Measurements from ENCODE around the gene TMEM245. TPM values are rescaled to one million over a fixed set of nuclear protein-coding genes. Genes with fewer than 3 reads are reported as not detected.
A peak's percentile ranks its signal among the peaks of the same experiment; 100 is the strongest.
"Not testable (repeated sequence)": the region's sequence is repeated elsewhere in the genome, so short reads cannot be mapped to it uniquely, and the experiment has no call there.

TMEM245 gene
- total RNA-seq, 1 experiment from 2014 or later, result 37.9 TPM

DNA sequence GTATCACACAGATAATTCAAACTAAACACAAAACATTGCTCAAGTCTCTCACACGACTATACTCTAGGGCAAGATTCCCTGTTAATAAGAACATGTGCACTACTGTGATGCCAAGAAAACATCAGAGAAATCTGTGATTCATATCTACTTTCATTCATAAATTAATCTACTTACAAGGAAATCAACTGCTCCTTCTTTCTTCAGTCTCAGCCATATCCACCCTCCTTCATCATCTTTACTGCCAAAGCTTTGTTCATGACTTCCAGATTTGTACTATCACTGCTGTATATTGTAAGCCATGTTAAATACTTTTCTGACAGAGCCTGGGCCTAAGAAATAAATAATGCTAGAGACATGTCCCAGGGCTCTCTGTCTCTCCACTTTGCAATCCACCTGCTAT, 141.5 kb downstream of the TMEM245 start:
- Histone ChIP-seq H4K20me1 (ENCODE audit: insufficient read depth, low read depth, low read length) (no peaks in the 10 kb centered on the region), H3K27ac (ENCODE audit: low read length) (no peak overlapping the region), H3K27me3 (ENCODE audit: low read length) (no peaks in the 10 kb centered on the region), H2AFZ (ENCODE audit: low read length) (no peak overlapping the region), H3K79me2 (ENCODE audit: low read length) (peaks cover 7% of the 10 kb centered on the region; the same call in 1 of the 2 replicates), H3K9ac (ENCODE audit: low read length) (no peak overlapping the region), H3K9me2 (replicated peaks; ENCODE audit: insufficient read depth, low read length) (no peaks in the 10 kb centered on the region), H3K4me2 (ENCODE audit: low read depth, low read length, poor library complexity, severe bottlenecking) (no peak overlapping the region), H3K4me3 (ENCODE audit: low read length) (no peak overlapping the region), H3K9me3 (ENCODE audit: low read length) (no peaks in the 10 kb centered on the region), H3K4me1 (ENCODE audit: low read length) (no peaks in the 10 kb centered on the region), H3K36me3 (ENCODE audit: insufficient read depth, low read length) (peaks cover 48% of the 10 kb centered on the region)
- DNase-seq, result no peak

DNA sequence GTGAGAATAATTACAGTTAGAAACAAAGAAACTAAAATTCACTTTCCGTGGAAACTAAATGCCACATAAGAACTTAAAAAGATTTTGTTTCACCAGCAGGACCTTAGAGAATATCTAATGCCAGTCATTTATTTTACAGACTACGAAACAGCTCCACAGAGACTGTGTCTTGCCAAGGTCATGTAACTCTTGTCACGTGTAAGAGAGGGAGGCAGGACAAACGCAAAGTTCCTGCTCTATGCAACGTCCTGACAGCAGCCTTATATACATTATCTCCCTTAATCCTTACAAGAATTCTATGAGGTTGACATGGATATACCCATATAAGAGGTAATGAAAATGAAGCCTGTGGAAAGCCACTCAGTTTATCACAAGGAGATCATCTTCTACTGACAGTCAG, 145.9 kb downstream of the TMEM245 start:
- Histone ChIP-seq H3K27ac (ENCODE audit: low read length) (no peak overlapping the region), H3K4me2 (ENCODE audit: low read depth, low read length, poor library complexity, severe bottlenecking) (no peak overlapping the region), H4K20me1 (ENCODE audit: insufficient read depth, low read depth, low read length) (no peaks in the 10 kb centered on the region), H3K36me3 (ENCODE audit: insufficient read depth, low read length) (peaks cover 43% of the 10 kb centered on the region), H3K4me1 (ENCODE audit: low read length) (no peaks in the 10 kb centered on the region), H2AFZ (ENCODE audit: low read length) (no peak overlapping the region), H3K4me3 (ENCODE audit: low read length) (no peak overlapping the region), H3K9ac (ENCODE audit: low read length) (no peak overlapping the region), H3K79me2 (ENCODE audit: low read length) (peaks cover 4% of the 10 kb centered on the region; the same call in 1 of the 2 replicates), H3K27me3 (ENCODE audit: low read length) (no peaks in the 10 kb centered on the region), H3K9me3 (ENCODE audit: low read length) (no peaks in the 10 kb centered on the region), H3K9me2 (replicated peaks; ENCODE audit: insufficient read depth, low read length) (no peaks in the 10 kb centered on the region)
- DNase-seq, result no peak

DNA sequence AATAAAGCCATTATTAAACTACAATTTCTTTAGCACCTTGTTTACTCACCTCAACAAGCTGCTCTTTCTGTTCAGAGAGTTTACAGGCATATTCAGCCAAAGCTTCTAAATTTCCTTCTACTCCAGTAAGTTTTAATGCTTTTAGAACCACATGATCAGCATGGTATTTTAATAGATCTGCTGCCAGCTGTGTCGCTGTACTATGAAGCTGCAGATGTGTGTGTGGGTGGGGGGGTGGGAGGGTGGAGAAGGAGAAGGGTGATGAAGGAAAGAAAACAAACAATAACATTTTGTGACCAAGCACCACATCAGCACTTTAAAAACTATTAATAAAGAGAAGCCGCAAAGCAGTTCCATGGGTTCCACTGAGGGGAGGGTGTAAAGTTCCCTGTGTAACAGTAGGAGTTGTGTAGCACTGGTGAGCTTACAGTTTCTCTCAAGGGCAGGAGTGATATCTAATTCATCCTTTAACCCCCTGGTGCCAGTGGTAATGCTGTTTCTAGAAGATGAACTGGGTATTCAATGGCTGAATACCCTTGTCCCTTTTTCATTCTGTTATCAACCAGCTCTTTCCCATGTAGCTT, 147.0 kb downstream of the TMEM245 start:
- H3K36me3 ChIP-seq (ENCODE audit: insufficient read depth, low read length), result peaks cover 31% of the 10 kb centered on the region

DNA sequence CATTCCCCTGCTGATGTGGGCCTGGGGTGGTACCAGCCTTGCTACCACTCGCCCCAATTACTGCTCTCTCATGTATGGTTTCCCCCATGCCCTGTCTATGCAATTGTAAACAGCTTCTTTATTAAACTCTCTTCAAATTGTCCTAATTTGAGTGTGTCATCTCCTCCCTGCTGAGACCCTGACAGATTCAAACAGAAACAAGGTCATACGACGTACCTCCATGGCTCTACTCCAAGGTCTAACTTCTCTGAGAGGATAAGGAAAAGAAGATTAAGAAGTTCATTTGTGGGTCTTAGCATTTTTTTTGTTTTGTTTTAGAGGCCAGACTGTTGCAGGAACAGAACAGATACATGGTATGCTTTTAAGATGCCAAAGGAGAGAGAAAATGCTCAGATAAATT, 147.6 kb downstream of the TMEM245 start:
- no peak overlapping the region for H3K9ac ChIP-seq (ENCODE audit: low read length)
- H3K4me3 ChIP-seq (ENCODE audit: low read length), result no peak overlapping the region

More for the DNA sequence above, 147.0 kb downstream of the TMEM245 start:
- Histone ChIP-seq H2AFZ (ENCODE audit: low read length) (no peak overlapping the region), H3K27me3 (ENCODE audit: low read length) (no peaks in the 10 kb centered on the region), H3K9ac (ENCODE audit: low read length) (no peak overlapping the region), H3K79me2 (ENCODE audit: low read length) (no peaks in the 10 kb centered on the region), H3K9me2 (replicated peaks; ENCODE audit: insufficient read depth, low read length) (no peaks in the 10 kb centered on the region), H3K9me3 (ENCODE audit: low read length) (no peaks in the 10 kb centered on the region), H3K27ac (ENCODE audit: low read length) (no peak overlapping the region), H3K4me3 (ENCODE audit: low read length) (no peak overlapping the region), H4K20me1 (ENCODE audit: insufficient read depth, low read depth, low read length) (no peaks in the 10 kb centered on the region), H3K4me1 (ENCODE audit: low read length) (no peaks in the 10 kb centered on the region), H3K4me2 (ENCODE audit: low read depth, low read length, poor library complexity, severe bottlenecking) (no peak overlapping the region)
- no peak for DNase-seq

DNA sequence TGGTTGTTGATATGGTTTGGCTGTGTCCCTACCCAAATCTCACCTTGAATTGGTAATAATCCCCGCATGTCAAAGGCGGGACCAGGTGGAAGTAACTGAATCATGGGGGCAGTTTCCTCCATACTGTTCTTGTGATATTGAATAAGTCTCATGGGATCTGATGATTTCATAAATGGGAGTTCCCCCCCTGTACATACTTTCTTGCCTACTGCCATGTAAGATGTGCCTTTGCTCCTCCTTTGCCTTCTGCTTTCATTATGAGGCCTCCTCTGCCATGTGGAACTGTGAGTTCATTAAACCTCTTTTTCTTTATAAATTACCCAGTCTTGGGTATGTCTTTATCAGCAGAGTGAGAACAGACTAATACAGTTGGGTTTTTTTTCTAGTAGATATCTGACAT, 148.4 kb downstream of the TMEM245 start:
- H2AFZ ChIP-seq (ENCODE audit: low read length); H3K4me2 ChIP-seq (ENCODE audit: low read depth, low read length, poor library complexity, severe bottlenecking); H3K27me3 ChIP-seq (ENCODE audit: low read length); H4K20me1 ChIP-seq (ENCODE audit: insufficient read depth, low read depth, low read length); H3K9me3 ChIP-seq (ENCODE audit: low read length); H3K4me1 ChIP-seq (ENCODE audit: low read length); H3K9me2 ChIP-seq (replicated peaks; ENCODE audit: insufficient read depth, low read length); H3K27ac ChIP-seq (ENCODE audit: low read length); H3K9ac ChIP-seq (ENCODE audit: low read length); DNase-seq; H3K79me2 ChIP-seq (ENCODE audit: low read length); H3K4me3 ChIP-seq (ENCODE audit: low read length): not testable (repeated sequence)
- H3K36me3 ChIP-seq (ENCODE audit: insufficient read depth, low read length), result peaks cover 24% of the 10 kb centered on the region

More for the DNA sequence above, 147.6 kb downstream of the TMEM245 start:
- Histone ChIP-seq H3K36me3 (ENCODE audit: insufficient read depth, low read length) (peaks cover 27% of the 10 kb centered on the region), H3K27ac (ENCODE audit: low read length) (no peak overlapping the region), H3K9me2 (replicated peaks; ENCODE audit: insufficient read depth, low read length) (no peaks in the 10 kb centered on the region), H3K4me1 (ENCODE audit: low read length) (no peaks in the 10 kb centered on the region), H3K27me3 (ENCODE audit: low read length) (no peaks in the 10 kb centered on the region), H3K4me2 (ENCODE audit: low read depth, low read length, poor library complexity, severe bottlenecking) (no peak overlapping the region), H3K79me2 (ENCODE audit: low read length) (no peaks in the 10 kb centered on the region), H2AFZ (ENCODE audit: low read length) (no peak overlapping the region), H3K9me3 (ENCODE audit: low read length) (no peaks in the 10 kb centered on the region), H4K20me1 (ENCODE audit: insufficient read depth, low read depth, low read length) (no peaks in the 10 kb centered on the region)
- DNase-seq, result no peak

DNA sequence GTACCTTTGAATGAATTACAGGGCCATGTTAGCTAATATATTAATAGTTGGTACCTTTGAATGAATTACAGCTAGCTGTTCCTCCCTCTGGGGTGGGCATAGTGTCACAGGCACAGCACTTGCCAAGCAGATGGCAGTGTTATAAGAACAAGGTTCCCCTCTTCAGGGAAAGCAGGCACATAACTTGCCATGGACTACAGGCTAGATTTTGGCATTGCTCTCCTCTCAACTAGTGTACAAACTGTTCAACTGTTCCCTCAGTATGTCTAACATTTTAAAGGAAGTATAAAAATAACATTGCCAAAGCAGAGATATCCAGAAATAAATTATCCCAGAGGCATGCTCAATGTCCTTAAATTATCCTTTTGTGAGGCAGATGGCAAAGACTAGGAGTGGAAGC, 151.8 kb downstream of the TMEM245 start:
- H3K4me1 ChIP-seq (ENCODE audit: low read length), result no peaks in the 10 kb centered on the region
- H3K79me2 ChIP-seq (ENCODE audit: low read length), result no peaks in the 10 kb centered on the region
- no peaks in the 10 kb centered on the region for H3K9me2 ChIP-seq (replicated peaks; ENCODE audit: insufficient read depth, low read length)
- H4K20me1 ChIP-seq (ENCODE audit: insufficient read depth, low read depth, low read length), result no peaks in the 10 kb centered on the region
- no peak overlapping the region for H3K9ac ChIP-seq (ENCODE audit: low read length)
- no peaks in the 10 kb centered on the region for H3K9me3 ChIP-seq (ENCODE audit: low read length)
- H3K27ac ChIP-seq (ENCODE audit: low read length), result no peak overlapping the region
- H3K27me3 ChIP-seq (ENCODE audit: low read length), result no peaks in the 10 kb centered on the region
- H3K4me3 ChIP-seq (ENCODE audit: low read length), result no peak overlapping the region
- no peak overlapping the region for H2AFZ ChIP-seq (ENCODE audit: low read length)
- peaks cover 22% of the 10 kb centered on the region for H3K36me3 ChIP-seq (ENCODE audit: insufficient read depth, low read length)
- DNase-seq, result no peak
- no peak overlapping the region for H3K4me2 ChIP-seq (ENCODE audit: low read depth, low read length, poor library complexity, severe bottlenecking)

Small RNAs within 50 kb of the gene (small RNA-seq; reads per million reads assigned to genes)
- 5.0 reads per million, percentile 80 among the genes with 10 or more reads in this experiment for gene MIR32
- gene RF00019, result not detected

Other genes with a start within 250 kb of the TMEM245 start
- 41.4 and 60.3 TPM in 2 replicates for gene ELP1, start 185.8 kb downstream of the TMEM245 start, total RNA-seq (2014; rRNA removed; shearing (Covaris generic); ENCODE audit: low replicate concordance)
- gene ABITRAM, start 185.5 kb downstream of the TMEM245 start, total RNA-seq (2014; rRNA removed; shearing (Covaris generic); ENCODE audit: low replicate concordance), result 9.5 and 22.5 TPM in 2 replicates
- gene CTNNAL1, start 106.4 kb downstream of the TMEM245 start, total RNA-seq (2014; rRNA removed; shearing (Covaris generic); ENCODE audit: low replicate concordance), result 26.8 and 31.4 TPM in 2 replicates
- gene FRRS1L, start 47.3 kb upstream of the TMEM245 start, total RNA-seq (2014; rRNA removed; shearing (Covaris generic); ENCODE audit: low replicate concordance), result not detected in 2 replicates
- not detected in 2 replicates for gene EPB41L4B, start 201.1 kb upstream of the TMEM245 start, total RNA-seq (2014; rRNA removed; shearing (Covaris generic); ENCODE audit: low replicate concordance)

All from Karpas-422 (cell line).